HG03521 (cell line): ENCODE measurements around the gene COL18A1.
"Not testable (repeated sequence)": the region's sequence is repeated elsewhere in the genome, so short reads cannot be mapped to it uniquely, and the experiment has no call there.

ENCODE experiments used
- ATAC-seq: cut with Tn5 transposase; IDR thresholded peaks from one replicate; pipeline ENCODE4 v1.9.1; 2021; ENCODE audit warnings: mild to moderate bottlenecking, moderate library complexity; ENCODE audit not compliant: unreplicated experiment

Gene COL18A1

DNA sequence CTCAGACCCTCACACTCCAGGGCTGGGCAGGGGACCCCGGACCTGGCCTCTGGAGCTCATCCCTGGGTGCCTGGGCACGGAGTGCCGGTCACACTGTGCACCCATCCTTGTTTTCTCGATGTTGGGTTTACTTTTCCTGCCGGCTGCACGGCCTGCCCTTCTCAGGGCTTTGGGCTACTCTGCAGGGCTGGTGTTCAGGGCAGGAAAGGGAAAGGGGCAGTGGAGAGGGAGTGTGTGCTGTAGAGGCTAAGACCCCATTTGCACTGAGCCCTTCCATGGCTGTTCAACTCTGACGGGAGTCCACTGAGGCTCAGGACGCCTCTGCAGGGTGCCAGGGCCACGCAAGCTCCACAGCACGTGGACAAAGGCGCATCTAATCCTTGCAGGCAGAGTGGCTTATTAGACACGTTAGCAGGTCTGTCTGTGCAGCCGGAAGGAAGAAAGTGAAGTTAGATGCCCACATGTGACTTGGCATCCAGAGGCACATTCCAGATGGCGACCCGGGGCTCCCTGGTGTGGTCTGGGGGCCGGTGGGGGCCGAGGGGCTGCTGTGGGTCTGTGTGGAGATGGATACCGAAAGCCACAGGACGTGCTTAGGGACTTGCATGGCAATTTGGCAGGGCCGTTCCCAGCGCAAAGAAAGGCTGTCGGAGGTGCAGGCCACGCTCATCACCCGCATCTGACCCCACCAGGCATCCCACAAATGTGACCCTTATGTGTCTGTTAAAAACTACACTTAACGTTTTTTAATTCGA lies 33.6 kb downstream of the COL18A1 start:
- no peak for ATAC-seq

GRCh38 chr21:45439161-45439872 lies 34.4 kb downstream of the COL18A1 start:
- no peak for ATAC-seq

- ATAC-seq: no peak
Measured at GRCh38 chr21:45439901-45440461, 35.0 kb downstream of the COL18A1 start.

DNA sequence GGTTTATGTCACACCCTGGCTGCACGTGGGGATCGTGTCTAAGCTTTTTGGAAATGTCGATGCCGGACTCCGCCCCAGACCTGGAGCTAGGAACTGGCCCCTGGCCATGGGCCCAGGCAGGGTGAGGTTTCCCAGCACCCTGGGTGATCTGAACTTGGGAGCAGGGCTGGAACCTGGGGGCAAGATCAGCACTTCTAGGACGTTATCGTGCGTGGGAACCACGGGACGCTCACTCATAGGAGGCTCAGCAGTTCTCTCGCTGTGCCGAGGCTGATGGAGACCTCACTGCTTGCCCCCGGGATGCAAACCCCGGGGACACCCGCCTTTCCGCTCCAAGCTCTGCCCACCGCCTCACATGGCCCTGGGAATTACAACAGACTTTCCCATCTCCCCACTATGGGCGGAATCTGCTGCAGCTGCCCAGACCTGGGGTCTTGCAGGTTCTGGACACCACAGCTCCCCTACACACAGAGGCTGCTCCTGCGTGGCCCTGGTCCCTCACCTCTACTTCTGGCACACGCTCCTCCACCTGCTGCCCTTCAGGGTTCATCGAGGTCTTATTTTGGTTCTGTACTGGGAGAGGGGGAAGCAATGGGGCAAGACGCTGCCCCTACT lies 35.9 kb downstream of the COL18A1 start:
- no peak for ATAC-seq

DNA sequence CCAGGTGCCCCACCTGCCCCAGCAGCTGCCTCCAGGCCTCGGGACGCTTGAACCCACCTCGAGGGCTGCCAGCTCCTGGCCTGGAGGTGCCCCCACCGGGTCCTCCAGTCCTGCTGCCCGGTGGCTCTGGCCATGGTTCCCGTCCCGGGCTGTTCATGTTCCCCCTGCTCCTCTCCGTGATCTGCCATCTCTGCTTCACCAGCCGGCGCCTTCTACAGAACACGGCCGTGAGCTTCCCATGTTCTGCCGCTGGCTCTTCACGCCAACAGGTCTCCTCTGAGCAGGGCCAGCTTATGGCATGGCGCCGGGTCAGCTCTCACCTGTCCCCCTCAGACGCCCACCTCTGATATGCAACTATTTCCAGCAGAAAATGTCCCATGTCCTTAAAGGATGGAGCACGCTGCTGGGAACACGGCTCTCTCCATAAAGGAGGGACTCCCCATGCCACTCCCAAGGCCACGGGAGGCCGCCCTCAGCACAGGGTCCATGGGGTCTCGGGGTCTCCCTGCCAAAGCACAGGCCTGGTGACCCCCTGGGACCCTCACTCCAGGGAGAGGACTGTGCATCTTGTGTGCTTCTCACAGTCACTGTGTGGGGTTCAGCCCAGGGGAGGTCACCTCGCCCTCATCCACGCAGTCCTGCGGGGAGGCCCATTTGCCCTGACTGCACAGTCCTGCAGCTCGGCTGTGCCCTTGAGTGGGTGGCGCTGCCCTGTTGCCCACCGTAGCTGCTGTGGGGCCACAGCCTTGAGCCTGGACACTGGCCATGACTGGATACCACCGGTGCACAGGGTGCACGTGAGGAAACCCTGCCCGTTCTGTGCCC lies 36.7 kb downstream of the COL18A1 start:
- no peak for ATAC-seq

GRCh38 chr21:45442276-45442675 lies 37.3 kb downstream of the COL18A1 start:
- ATAC-seq: no peak

DNA sequence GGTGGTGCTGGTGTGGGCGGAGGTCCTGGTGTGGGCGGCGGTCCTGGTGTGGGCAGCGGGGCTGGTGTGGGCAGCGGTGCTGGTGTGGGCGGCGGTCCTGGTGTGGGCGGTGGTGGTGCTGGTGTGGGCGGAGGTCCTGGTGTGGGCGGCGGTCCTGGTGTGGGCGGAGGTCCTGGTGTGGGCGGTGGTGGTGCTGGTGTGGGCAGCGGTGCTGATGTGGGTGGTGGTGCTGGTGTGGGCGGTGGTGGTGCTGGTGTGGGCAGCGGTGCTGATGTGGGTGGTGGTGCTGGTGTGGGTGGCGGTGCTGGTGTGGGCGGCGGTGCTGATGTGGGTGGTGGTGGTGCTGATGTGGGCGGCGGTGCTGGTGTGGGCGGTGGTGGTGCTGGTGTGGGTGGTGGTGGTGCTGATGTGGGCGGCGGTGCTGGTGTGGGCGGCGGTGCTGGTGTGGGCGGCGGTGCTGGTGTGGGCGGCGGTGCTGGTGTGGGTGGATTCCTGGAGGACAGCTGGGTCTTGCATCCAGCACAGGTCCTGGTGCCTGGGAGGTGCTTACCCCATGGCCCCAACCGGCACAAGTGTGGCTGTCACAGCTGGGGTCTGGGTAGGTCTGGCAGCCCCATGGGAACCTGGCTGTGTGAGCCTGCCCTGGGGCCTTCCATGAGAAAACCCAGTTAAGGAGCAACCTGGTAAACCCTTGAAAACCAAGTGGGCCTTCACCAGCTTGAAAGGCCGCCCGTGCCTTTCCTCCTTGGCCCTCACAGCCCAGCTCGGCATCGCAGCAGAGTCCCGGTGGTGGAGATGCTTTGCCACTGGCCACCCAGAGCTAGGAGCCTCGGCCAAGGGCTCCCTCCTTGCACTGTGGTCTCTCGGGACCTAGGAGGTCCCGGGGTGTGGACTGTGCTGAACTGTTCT lies 38.0 kb downstream of the COL18A1 start:
- not testable (repeated sequence) for ATAC-seq

- no peak for ATAC-seq
Measured at GRCh38 chr21:45443595-45444181, 38.7 kb downstream of the COL18A1 start.

- no peak for ATAC-seq
Measured at GRCh38 chr21:45444385-45444784, 39.4 kb downstream of the COL18A1 start.

DNA sequence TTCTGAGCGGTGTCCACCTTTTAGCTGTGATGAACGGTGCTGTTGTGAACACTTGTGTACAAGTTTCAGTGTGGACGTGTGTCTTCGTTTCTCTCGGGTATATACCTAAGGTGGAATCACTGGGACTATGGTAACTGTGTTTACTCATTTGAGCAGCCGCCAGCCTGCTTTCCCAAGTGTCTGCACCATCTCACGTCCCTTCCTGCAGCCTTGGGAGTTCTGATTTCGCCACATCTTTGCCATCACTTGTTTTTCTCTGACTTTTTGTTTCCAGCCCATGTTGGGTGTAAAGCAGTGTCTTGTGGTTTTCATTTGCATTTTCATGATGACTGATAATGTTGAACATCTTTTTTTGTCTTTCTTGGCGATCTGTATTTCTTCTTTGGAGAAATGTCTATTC lies 40.4 kb downstream of the COL18A1 start:
- ATAC-seq: no peak

DNA sequence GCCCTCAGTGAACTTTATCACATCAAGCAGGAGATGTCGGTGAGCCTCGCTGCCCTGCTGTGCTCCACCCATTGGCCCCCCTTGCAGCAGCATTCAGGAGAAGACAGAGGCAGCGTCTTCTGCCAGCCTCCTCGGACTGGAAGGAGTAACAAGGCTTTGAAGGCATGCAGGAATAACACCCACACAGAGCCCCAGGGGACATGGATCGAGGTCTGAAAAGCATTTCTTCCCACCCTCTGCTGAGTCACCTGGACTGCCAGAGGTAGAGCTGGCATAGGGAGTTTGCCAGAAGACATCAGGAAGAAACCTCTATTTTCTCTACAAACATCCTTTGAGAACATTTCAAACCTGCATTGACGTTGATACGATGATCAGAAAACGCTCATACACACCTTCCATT lies 42.9 kb downstream of the COL18A1 start:
- ATAC-seq: no peak

- ATAC-seq: no peak
Measured at GRCh38 chr21:45448283-45448809, 43.4 kb downstream of the COL18A1 start.

GRCh38 chr21:45448810-45449657 lies 44.1 kb downstream of the COL18A1 start:
- ATAC-seq: no peak

GRCh38 chr21:45449658-45450422 lies 44.9 kb downstream of the COL18A1 start:
- no peak for ATAC-seq

DNA sequence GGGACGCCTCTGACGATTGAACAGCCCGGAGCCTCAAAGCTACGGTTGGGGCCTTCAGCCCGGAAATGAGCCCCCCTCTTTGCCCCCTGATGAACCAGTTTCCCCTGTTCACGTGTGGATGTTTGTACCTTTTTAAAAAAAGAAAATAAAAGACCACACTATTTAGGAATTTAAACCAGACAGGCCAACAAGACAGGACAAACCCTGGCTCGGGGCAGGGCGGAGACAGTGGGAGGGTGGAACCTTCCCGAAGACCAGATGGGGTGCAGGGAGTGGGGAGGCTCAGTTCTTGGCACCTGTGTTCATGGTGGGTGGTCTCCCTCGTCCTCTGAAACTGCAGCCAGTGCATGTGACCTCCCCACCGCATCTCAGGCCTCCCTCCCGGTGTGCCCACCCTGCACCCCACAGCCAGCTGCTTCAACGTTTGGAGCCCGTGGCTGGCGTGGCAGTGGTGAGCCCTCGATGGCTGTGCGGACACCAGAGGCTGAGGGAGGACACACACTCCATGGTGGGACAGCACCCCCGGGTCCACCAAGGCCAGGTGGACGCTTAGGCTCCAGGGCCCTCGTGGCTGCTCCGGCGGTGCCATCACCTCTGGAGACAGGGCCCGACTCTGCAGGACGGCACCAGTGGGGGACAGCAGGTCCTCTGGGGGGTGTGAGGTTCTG lies 45.6 kb downstream of the COL18A1 start:
- ATAC-seq: no peak

DNA sequence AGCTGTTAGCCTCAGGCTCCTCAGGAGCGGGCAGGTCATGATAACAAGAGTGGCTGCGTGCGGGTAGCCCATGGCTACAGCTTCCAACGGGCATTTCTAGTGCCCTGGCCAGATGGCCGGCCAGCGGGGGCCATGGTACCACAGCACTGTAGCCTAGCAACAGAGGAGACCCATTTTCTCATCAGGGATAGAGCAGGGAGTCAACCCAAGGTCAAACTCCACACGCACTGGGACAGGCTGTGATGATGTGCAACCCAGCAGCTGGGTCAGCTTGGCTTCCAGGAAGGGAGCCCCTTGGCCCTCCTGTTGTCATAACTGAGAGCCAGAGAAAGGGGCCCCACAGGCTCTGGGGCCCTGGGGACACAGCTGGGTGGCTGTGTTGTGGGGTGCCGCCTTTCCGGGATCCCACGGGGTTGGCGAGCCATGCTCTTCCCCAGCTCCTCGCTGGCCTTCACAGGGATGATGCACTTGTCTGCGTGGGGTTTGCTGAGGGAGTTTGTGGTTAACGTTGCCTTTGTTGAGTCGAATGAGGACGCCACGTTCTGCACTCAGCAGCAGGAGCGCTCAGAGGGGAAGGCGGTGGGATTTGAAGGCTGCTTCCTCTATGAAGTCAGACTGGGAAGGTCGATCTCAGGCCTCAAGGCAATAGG lies 46.3 kb downstream of the COL18A1 start:
- ATAC-seq: no peak
